ENCODE results near the gene BIN1. TPM values are rescaled to one million over a fixed set of nuclear protein-coding genes. Genes with fewer than 3 reads are reported as not detected.

Gene BIN1
- total RNA-seq, 4 donors from 2014 or later, result 36.1 to 101 (median 53.9) TPM

- H3K4me3 ChIP-seq, result no peak overlapping the region
- peaks cover 0 to 82% (median 31%) of the 10 kb centered on the region in 3 donors for H3K4me1 ChIP-seq
- TF ChIP-seq, protein P1, sequence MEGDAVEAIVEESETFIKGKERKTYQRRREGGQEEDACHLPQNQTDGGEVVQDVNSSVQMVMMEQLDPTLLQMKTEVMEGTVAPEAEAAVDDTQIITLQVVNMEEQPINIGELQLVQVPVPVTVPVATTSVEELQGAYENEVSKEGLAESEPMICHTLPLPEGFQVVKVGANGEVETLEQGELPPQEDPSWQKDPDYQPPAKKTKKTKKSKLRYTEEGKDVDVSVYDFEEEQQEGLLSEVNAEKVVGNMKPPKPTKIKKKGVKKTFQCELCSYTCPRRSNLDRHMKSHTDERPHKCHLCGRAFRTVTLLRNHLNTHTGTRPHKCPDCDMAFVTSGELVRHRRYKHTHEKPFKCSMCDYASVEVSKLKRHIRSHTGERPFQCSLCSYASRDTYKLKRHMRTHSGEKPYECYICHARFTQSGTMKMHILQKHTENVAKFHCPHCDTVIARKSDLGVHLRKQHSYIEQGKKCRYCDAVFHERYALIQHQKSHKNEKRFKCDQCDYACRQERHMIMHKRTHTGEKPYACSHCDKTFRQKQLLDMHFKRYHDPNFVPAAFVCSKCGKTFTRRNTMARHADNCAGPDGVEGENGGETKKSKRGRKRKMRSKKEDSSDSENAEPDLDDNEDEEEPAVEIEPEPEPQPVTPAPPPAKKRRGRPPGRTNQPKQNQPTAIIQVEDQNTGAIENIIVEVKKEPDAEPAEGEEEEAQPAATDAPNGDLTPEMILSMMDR (IDR thresholded peaks at IDR 0.05), result no peak
- TF ChIP-seq POLR2AphosphoS5 (IDR thresholded peaks at IDR 0.05) (no peak), EP300 (IDR thresholded peaks at IDR 0.05) (no peak), POLR2A (IDR thresholded peaks at IDR 0.05) (no peak)
- peak overlapping the region in 1 of 4 donors; percentile 53 for H3K27ac ChIP-seq
- ATAC-seq, result no peak
- no peaks in the 10 kb centered on the region for H3K27me3 ChIP-seq
- H3K9me3 ChIP-seq, result no peaks in the 10 kb centered on the region
- no peaks in the 10 kb centered on the region for H3K36me3 ChIP-seq
- 92 to 100% methylated on average over 1 to 5 of the region's 6 CpGs for WGBS, 2 donors (ENCODE audit: low coverage in 1 of 2)
These were observed 27.5 kb downstream of the BIN1 start for GRCh38 chr2:127079358-127079920.

DNA sequence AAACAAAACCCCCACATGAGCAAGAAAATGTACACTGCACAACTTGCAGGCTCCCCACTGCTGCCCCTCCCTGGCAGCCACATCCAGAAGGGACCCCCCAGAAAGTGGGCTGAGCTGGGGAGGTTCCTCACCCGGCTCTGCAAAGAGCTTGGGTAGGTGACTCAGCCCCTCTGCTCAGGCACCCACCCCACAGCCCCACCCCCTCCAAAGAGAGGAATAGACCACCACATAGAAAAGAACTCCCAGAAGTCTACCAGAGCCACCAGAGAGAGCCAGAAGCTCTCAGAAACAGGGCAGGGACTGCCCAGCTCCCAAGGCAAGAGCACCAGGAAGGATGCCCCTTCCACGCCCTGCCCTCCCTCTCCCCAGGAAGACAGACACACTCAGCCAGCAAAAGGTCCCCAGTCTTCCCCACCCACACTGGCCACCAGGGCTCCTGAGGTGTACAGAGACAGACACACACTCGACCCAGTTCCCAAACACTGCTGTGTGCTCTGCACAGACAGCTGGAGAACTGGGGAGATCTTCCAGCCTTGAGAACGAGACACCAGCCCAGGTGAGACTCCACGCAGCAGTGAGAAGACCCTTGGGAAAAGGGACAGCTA, 28.2 kb downstream of the BIN1 start:
- Histone ChIP-seq H3K27ac (no peak overlapping the region), H3K9me3 (no peaks in the 10 kb centered on the region), H3K36me3 (no peaks in the 10 kb centered on the region), H3K4me1 (peaks cover 0 to 82% (median 29%) of the 10 kb centered on the region in 3 donors), H3K4me3 (no peak overlapping the region), H3K27me3 (no peaks in the 10 kb centered on the region)
- WGBS, 2 donors (ENCODE audit: low coverage in 1 of 2), result 67 to 100% methylated on average over 1 of the region's 5 CpGs
- TF ChIP-seq, protein P1 (IDR thresholded peaks at IDR 0.05), result no peak
- TF ChIP-seq EP300 (IDR thresholded peaks at IDR 0.05) (no peak), POLR2AphosphoS5 (IDR thresholded peaks at IDR 0.05) (no peak), POLR2A (IDR thresholded peaks at IDR 0.05) (no peak)
- no peak for ATAC-seq

GRCh38 chr2:127078028-127078427, 28.9 kb downstream of the BIN1 start:
- no peaks in the 10 kb centered on the region for H3K9me3 ChIP-seq
- 60% methylated on average over 1 of the region's 5 CpGs; no CpG with 5 or more reads in 1 of the 2 donors for WGBS, 2 donors (ENCODE audit: low coverage in 1 of 2)
- TF ChIP-seq POLR2A (IDR thresholded peaks at IDR 0.05), result no peak
- no peak for TF ChIP-seq EP300 (IDR thresholded peaks at IDR 0.05)
- TF ChIP-seq, protein P1 (IDR thresholded peaks at IDR 0.05), result no peak
- no peak for TF ChIP-seq POLR2AphosphoS5 (IDR thresholded peaks at IDR 0.05)
- H3K36me3 ChIP-seq, result no peaks in the 10 kb centered on the region
- H3K4me3 ChIP-seq, result no peak overlapping the region
- H3K4me1 ChIP-seq, result peaks cover 0 to 82% (median 24%) of the 10 kb centered on the region in 3 donors
- no peak overlapping the region for H3K27ac ChIP-seq
- ATAC-seq, result no peak
- H3K27me3 ChIP-seq, result no peaks in the 10 kb centered on the region

- WGBS, 2 donors (ENCODE audit: low coverage in 1 of 2), result no CpG with 5 or more reads among the region's 11 CpGs
- H3K4me3 ChIP-seq, result no peak overlapping the region
- TF ChIP-seq POLR2AphosphoS5 (IDR thresholded peaks at IDR 0.05) (no peak), POLR2A (IDR thresholded peaks at IDR 0.05) (no peak), EP300 (IDR thresholded peaks at IDR 0.05) (no peak)
- TF ChIP-seq, protein P1 (IDR thresholded peaks at IDR 0.05), result no peak
- H3K36me3 ChIP-seq, result peaks cover 0 to 4% of the 10 kb centered on the region in 2 donors
- peak overlapping the region in 3 of 4 donors; percentile 14 to 30 (median 22) for H3K27ac ChIP-seq
- peaks cover 0 to 78% (median 16%) of the 10 kb centered on the region in 3 donors for H3K4me1 ChIP-seq
- no peaks in the 10 kb centered on the region for H3K9me3 ChIP-seq
- H3K27me3 ChIP-seq, result no peaks in the 10 kb centered on the region
- ATAC-seq, result no peak
These were observed 30.0 kb downstream of the BIN1 start for GRCh38 chr2:127076924-127077323.

GRCh38 chr2:127076290-127076689, 30.7 kb downstream of the BIN1 start:
- 76 to 92% methylated on average over 4 to 5 of the region's 5 CpGs for WGBS, 2 donors (ENCODE audit: low coverage in 1 of 2)
- no peak for ATAC-seq
- peaks cover 0 to 74% (median 9%) of the 10 kb centered on the region in 3 donors for H3K4me1 ChIP-seq

More at GRCh38 chr2:127076290-127076689, 30.7 kb downstream of the BIN1 start:
- H3K36me3 ChIP-seq, result peaks cover 0 to 9% of the 10 kb centered on the region in 2 donors
- no peak overlapping the region for H3K4me3 ChIP-seq
- H3K27me3 ChIP-seq, result no peaks in the 10 kb centered on the region
- no peaks in the 10 kb centered on the region for H3K9me3 ChIP-seq
- H3K27ac ChIP-seq, result peak overlapping the region in 2 of 4 donors; percentile 22 to 30
- TF ChIP-seq POLR2A (IDR thresholded peaks at IDR 0.05) (no peak), EP300 (IDR thresholded peaks at IDR 0.05) (no peak), POLR2AphosphoS5 (IDR thresholded peaks at IDR 0.05) (no peak)
- TF ChIP-seq, protein P1 (IDR thresholded peaks at IDR 0.05), result no peak

All from gastroesophageal sphincter (tissue), 4 donors.